HG02973 (cell line): ENCODE results near the gene MYO1G.
A peak's percentile ranks its signal among the peaks of the same experiment; 100 is the strongest.
"Not testable (repeated sequence)": the region's sequence is repeated elsewhere in the genome, so short reads cannot be mapped to it uniquely, and the experiment has no call there.

Experiments used
- ATAC-seq: cut with Tn5 transposase; IDR thresholded peaks from one replicate; pipeline ENCODE4 v1.9.1; 2021; ENCODE audit warnings: moderate library complexity; ENCODE audit not compliant: unreplicated experiment

The MYO1G gene

GRCh38 chr7:44999245-45000092 is 20.7 kb upstream of the MYO1G start:
- ATAC-seq = peak; percentile 64

GRCh38 chr7:44998153-44998871 is 19.5 kb upstream of the MYO1G start:
- ATAC-seq = no peak

GRCh38 chr7:44995555-44996493 is 17.0 kb upstream of the MYO1G start:
- ATAC-seq = no peak

- no peak for ATAC-seq
Measured at GRCh38 chr7:44994877-44995554, 16.2 kb upstream of the MYO1G start.

GRCh38 chr7:44992004-44992795 is 13.4 kb upstream of the MYO1G start:
- ATAC-seq = not testable (repeated sequence)

- no peak for ATAC-seq
Measured at GRCh38 chr7:44990109-44991023, 11.6 kb upstream of the MYO1G start.

GRCh38 chr7:44989132-44989531 is 10.3 kb upstream of the MYO1G start:
- no peak for ATAC-seq

- ATAC-seq = no peak
Measured at GRCh38 chr7:44988701-44989100, 9.9 kb upstream of the MYO1G start.

- no peak for ATAC-seq
Measured at GRCh38 chr7:44987996-44988395, 9.2 kb upstream of the MYO1G start.

GRCh38 chr7:44987457-44987856 is 8.6 kb upstream of the MYO1G start:
- ATAC-seq = no peak

GRCh38 chr7:44986218-44987053 is 7.6 kb upstream of the MYO1G start:
- ATAC-seq = peak; percentile 91

GRCh38 chr7:44985900-44986217 is 7.0 kb upstream of the MYO1G start:
- no peak for ATAC-seq

GRCh38 chr7:44985033-44985695 is 6.3 kb upstream of the MYO1G start:
- no peak for ATAC-seq

- no peak for ATAC-seq
Measured at GRCh38 chr7:44984478-44984758, 5.6 kb upstream of the MYO1G start.

GRCh38 chr7:44983742-44984477 is 5.1 kb upstream of the MYO1G start:
- ATAC-seq = no peak

GRCh38 chr7:44982970-44983369 is 4.2 kb upstream of the MYO1G start:
- no peak for ATAC-seq

GRCh38 chr7:44982535-44982923 is 3.7 kb upstream of the MYO1G start:
- ATAC-seq = no peak
